Activated T-helper 1 cell treated with anti-CD3 and anti-CD28 coated beads, Interleukin-2, amount 50 U/mL, for 16 hours (primary cell): ENCODE data around the gene MGAT5.

ENCODE experiments used
- DNase-seq, 2 donors: peaks; one replicate each; pipeline ENCODE4 v3.0.0-alpha.2; 2020; ENCODE audit warnings: low read depth in 1 of 2, low spot score in 1 of 2

Gene MGAT5

GRCh38 chr2:134361648-134362047, 107.8 kb downstream of the MGAT5 start:
- DNase-seq, result no peak

- no peak for DNase-seq
Measured at GRCh38 chr2:134362152-134362668, 108.3 kb downstream of the MGAT5 start.

GRCh38 chr2:134362740-134363139, 108.9 kb downstream of the MGAT5 start:
- DNase-seq, result no peak

- no peak for DNase-seq
Measured at GRCh38 chr2:134365356-134365755, 111.5 kb downstream of the MGAT5 start.

- DNase-seq, result no peak
Measured at GRCh38 chr2:134366359-134366758, 112.5 kb downstream of the MGAT5 start.

- no peak for DNase-seq
Measured at GRCh38 chr2:134367213-134367612, 113.3 kb downstream of the MGAT5 start.

- DNase-seq, result no peak
Measured at GRCh38 chr2:134368009-134368817, 114.3 kb downstream of the MGAT5 start.

GRCh38 chr2:134369220-134369902, 115.5 kb downstream of the MGAT5 start:
- no peak for DNase-seq

- DNase-seq, result no peak
Measured at GRCh38 chr2:134370655-134371445, 117.0 kb downstream of the MGAT5 start.

- DNase-seq, result no peak
Measured at GRCh38 chr2:134372141-134372540, 118.3 kb downstream of the MGAT5 start.

- no peak for DNase-seq
Measured at GRCh38 chr2:134372611-134373131, 118.8 kb downstream of the MGAT5 start.

GRCh38 chr2:134375935-134376334, 122.1 kb downstream of the MGAT5 start:
- no peak for DNase-seq

- DNase-seq, result no peak
Measured at GRCh38 chr2:134377730-134378129, 123.9 kb downstream of the MGAT5 start.

- DNase-seq, result no peak
Measured at GRCh38 chr2:134379293-134379692, 125.4 kb downstream of the MGAT5 start.

GRCh38 chr2:134379722-134380121, 125.8 kb downstream of the MGAT5 start:
- DNase-seq, result no peak

- no peak for DNase-seq
Measured at GRCh38 chr2:134381141-134381540, 127.3 kb downstream of the MGAT5 start.

GRCh38 chr2:134384131-134384530, 130.3 kb downstream of the MGAT5 start:
- DNase-seq, result no peak

GRCh38 chr2:134385195-134385594, 131.3 kb downstream of the MGAT5 start:
- DNase-seq, result no peak

- no peak for DNase-seq
Measured at GRCh38 chr2:134386310-134386709, 132.4 kb downstream of the MGAT5 start.

GRCh38 chr2:134389381-134389780, 135.5 kb downstream of the MGAT5 start:
- DNase-seq, result no peak

- no peak for DNase-seq
Measured at GRCh38 chr2:134391751-134392160, 137.9 kb downstream of the MGAT5 start.
